HL-60/S4 (cell line): ENCODE results near the gene MRPL19.
"Not testable (repeated sequence)": the region's sequence is repeated elsewhere in the genome, so short reads cannot be mapped to it uniquely, and the experiment has no call there.

Experiments used
- in situ Hi-C: fragments of 300-500 bp; cut with MboI; formaldehyde crosslinking; loops from 2 replicates; pipeline ENCODE4 v1.14.3; 2022; ENCODE audit warnings: low sequenced_read_pairs

The MRPL19 gene

GRCh38 chr2:75655861-75656260 lies 9.3 kb downstream of the MRPL19 start:
- in situ Hi-C loops: no loop called here

- in situ Hi-C loops: no loop called here
Measured at GRCh38 chr2:75656563-75656962, 10.0 kb downstream of the MRPL19 start.

GRCh38 chr2:75657798-75658197 lies 11.2 kb downstream of the MRPL19 start:
- in situ Hi-C loops: no loop called here

GRCh38 chr2:75666911-75667310 lies 20.3 kb downstream of the MRPL19 start:
- in situ Hi-C loops: no loop called here

- in situ Hi-C loops: no loop called here
Measured at GRCh38 chr2:75667884-75668283, 21.3 kb downstream of the MRPL19 start.

GRCh38 chr2:75675423-75675822 lies 28.8 kb downstream of the MRPL19 start:
- in situ Hi-C loops: not testable (repeated sequence)

GRCh38 chr2:75675908-75676307 lies 29.3 kb downstream of the MRPL19 start:
- in situ Hi-C loops: no loop called here

- in situ Hi-C loops: no loop called here
Measured at GRCh38 chr2:75676464-75676863, 29.9 kb downstream of the MRPL19 start.

- in situ Hi-C loops: no loop called here
Measured at GRCh38 chr2:75679556-75679955, 33.0 kb downstream of the MRPL19 start.

- in situ Hi-C loops: no loop called here
Measured at GRCh38 chr2:75680402-75680801, 33.8 kb downstream of the MRPL19 start.

- in situ Hi-C loops: not testable (repeated sequence)
Measured at GRCh38 chr2:75683430-75683829, 36.8 kb downstream of the MRPL19 start.

- in situ Hi-C loops: no loop called here
Measured at GRCh38 chr2:75688196-75688595, 41.6 kb downstream of the MRPL19 start.

GRCh38 chr2:75698918-75699317 lies 52.3 kb downstream of the MRPL19 start:
- in situ Hi-C loops: no loop called here

- in situ Hi-C loops: no loop called here
Measured at GRCh38 chr2:75702593-75702992, 56.0 kb downstream of the MRPL19 start.

GRCh38 chr2:75703589-75704287 lies 57.2 kb downstream of the MRPL19 start:
- in situ Hi-C loops: no loop called here

- in situ Hi-C loops: no loop called here
Measured at GRCh38 chr2:75705921-75706320, 59.3 kb downstream of the MRPL19 start.

- in situ Hi-C loops: no loop called here
Measured at GRCh38 chr2:75707901-75708300, 61.3 kb downstream of the MRPL19 start.

GRCh38 chr2:75709297-75709696 lies 62.7 kb downstream of the MRPL19 start:
- in situ Hi-C loops: no loop called here

GRCh38 chr2:75710220-75710576 lies 63.6 kb downstream of the MRPL19 start:
- in situ Hi-C loops: no loop called here

GRCh38 chr2:75710577-75711253 lies 64.1 kb downstream of the MRPL19 start, which contains the start of gene GCFC2:
Gene GCFC2 (minus strand): TSS chr2:75710915. CDS start chr2:75710855, 60 bp downstream.
- in situ Hi-C loops: no loop called here

GRCh38 chr2:75711590-75711989 lies 65.0 kb downstream of the MRPL19 start:
- in situ Hi-C loops: not testable (repeated sequence)

- in situ Hi-C loops: no loop called here
Measured at GRCh38 chr2:75716406-75716805, 69.8 kb downstream of the MRPL19 start.

GRCh38 chr2:75719616-75720015 lies 73.0 kb downstream of the MRPL19 start:
- in situ Hi-C loops: no loop called here
